GM12891 (cell line): ENCODE measurements around the gene PITPNC1.
"Not testable (repeated sequence)": the region's sequence is repeated elsewhere in the genome, so short reads cannot be mapped to it uniquely, and the experiment has no call there.

ENCODE experiments used
- POLR2A ChIP-seq: IDR thresholded peaks from 2 replicates; pipeline ENCODE4 v1.6.1; 2011; ENCODE audit warnings: low read depth, low read length, control low read depth
- TAF1 ChIP-seq: IDR thresholded peaks from 2 replicates; pipeline ENCODE4 v1.6.1; 2011; ENCODE audit warnings: low read depth, low read length, control low read depth

DNA sequence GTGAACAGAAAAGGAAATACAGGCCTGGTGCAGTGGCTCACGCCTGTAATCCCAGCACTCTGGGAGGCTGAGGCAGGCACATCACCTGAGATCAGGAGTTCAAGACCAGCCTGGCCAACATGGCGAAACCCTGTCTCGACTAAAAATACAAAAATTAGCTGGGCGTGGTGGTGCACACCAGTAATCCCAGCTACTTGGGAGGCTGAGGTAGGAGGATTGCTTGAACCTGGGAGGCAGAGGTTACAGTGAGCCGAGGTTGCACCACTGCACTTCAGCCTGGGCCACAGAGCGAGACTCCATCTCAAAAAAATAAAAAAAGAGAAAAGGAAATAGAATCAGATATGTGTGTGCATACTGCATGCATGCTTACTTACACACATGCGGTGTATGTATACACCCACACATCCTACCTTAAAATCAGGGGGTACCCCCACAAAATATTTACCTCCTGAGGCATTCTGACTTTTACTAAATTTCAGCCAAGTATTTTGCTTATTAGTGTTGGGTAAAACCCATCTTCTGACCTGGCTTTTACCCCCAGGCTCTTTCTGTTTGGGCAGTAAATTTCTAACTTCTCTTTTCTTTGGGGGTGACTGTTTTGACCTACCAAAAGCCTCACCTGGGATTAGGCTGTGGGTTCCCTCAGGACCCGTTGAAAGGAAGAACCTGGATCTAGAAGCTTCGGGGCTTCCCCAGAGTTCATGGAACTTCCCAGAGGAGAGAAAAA, 201.8 kb downstream of the PITPNC1 start:
- TF ChIP-seq POLR2A, TAF1: not testable (repeated sequence)
